Esophagus muscularis mucosa (tissue), 4 donors: Measurements from ENCODE around the gene EBF3. TPM values are rescaled to one million over a fixed set of nuclear protein-coding genes. Genes with fewer than 3 reads are reported as not detected.

ENCODE experiments used
- DNase-seq: peaks from one replicate; pipeline ENCODE4 v3.0.0-alpha.2; 2017; ENCODE audit errors: extremely low spot score
- H3K27ac ChIP-seq, 4 donors: fragments of 200-600 bp; sonication (generic); replicated peaks in 1 of 4; 1 replicate in 3 of 4; 2 replicates in 1 of 4; pipeline ENCODE4 v1.5.1; 2016 to 2019; ENCODE audit warnings: mild to moderate bottlenecking in 1 of 4
- H3K27me3 ChIP-seq, 4 donors: fragments of 200-600 bp; sonication (generic); one replicate each; pipeline versions ENCODE4 v1.5.1 to v1.6.0; 2016 to 2019
- H3K36me3 ChIP-seq, 4 donors: fragments of 200-600 bp; sonication (generic); one replicate each; pipeline ENCODE4 v1.5.1; 2016 to 2019
- H3K4me1 ChIP-seq, 4 donors: fragments of 200-600 bp; sonication (generic); one replicate each; pipeline ENCODE4 v1.5.1; 2016 to 2019
- H3K4me3 ChIP-seq, 4 donors: fragments of 200-600 bp; sonication (generic); 1 replicate in 2 of 4; 2 replicates in 2 of 4; pipeline ENCODE4 v1.5.1; 2016 to 2019; ENCODE audit warnings: mild to moderate bottlenecking in 4 of 4, moderate library complexity in 1 of 4
- H3K9me3 ChIP-seq, 4 donors: fragments of 200-600 bp; sonication (generic); 1 replicate in 3 of 4; 2 replicates in 1 of 4; pipeline ENCODE4 v1.5.1; 2016 to 2019
- EP300 ChIP-seq: sonication (generic); formaldehyde crosslinking; IDR thresholded peaks from one replicate; pipeline ENCODE4 v1.6.1; 2017; ENCODE audit warnings: antibody characterized with exemption
- POLR2A ChIP-seq: fragments of 450-650 bp; IDR thresholded peaks from one replicate; pipeline ENCODE4 v1.6.1; 2017; ENCODE audit warnings: antibody characterized with exemption, moderate library complexity, mild to moderate bottlenecking, low read depth
- POLR2AphosphoS5 ChIP-seq, 2 donors: sonication (generic); formaldehyde crosslinking; IDR thresholded peaks; one replicate each; pipeline ENCODE4 v1.6.1; 2017; ENCODE audit warnings: antibody characterized with exemption in 2 of 2
- WGBS: methylation state at CpG from one replicate; pipeline ENCODE4 v1.1.5; 2018; 5-methylcytosine and 5-hydroxymethylcytosine counted together
- intact Hi-C: fragments of 100-400 bp; cut with DNase I; formaldehyde crosslinking; loops from one replicate; pipeline ENCODE4 v1.15.1; 2023
- total RNA-seq, 4 donors: library from RNA; depleted of rRNA; stranded (reverse); fragments of >200 nt; gene quantifications; one replicate each; pipeline versions ENCODE4 v1.1.0 to v1.2.1, GENCODE V29; 2016
- TF ChIP-seq, protein P1 (sequence below), 3 experiments: fragments of 200-600 bp in 2 of 3; fragments of 450-650 bp in 1 of 3; sonication (generic) in 2 of 3; IDR thresholded peaks; one replicate each; pipeline ENCODE4 v1.5.1; 2017 to 2019; ENCODE audit warnings: antibody characterized with exemption in 3 of 3, mild to moderate bottlenecking in 2 of 3, moderate library complexity in 1 of 3

Gene EBF3
- total RNA-seq, 4 donors from 2014 or later = 2.9 to 7.3 (median 5.2) TPM

DNA sequence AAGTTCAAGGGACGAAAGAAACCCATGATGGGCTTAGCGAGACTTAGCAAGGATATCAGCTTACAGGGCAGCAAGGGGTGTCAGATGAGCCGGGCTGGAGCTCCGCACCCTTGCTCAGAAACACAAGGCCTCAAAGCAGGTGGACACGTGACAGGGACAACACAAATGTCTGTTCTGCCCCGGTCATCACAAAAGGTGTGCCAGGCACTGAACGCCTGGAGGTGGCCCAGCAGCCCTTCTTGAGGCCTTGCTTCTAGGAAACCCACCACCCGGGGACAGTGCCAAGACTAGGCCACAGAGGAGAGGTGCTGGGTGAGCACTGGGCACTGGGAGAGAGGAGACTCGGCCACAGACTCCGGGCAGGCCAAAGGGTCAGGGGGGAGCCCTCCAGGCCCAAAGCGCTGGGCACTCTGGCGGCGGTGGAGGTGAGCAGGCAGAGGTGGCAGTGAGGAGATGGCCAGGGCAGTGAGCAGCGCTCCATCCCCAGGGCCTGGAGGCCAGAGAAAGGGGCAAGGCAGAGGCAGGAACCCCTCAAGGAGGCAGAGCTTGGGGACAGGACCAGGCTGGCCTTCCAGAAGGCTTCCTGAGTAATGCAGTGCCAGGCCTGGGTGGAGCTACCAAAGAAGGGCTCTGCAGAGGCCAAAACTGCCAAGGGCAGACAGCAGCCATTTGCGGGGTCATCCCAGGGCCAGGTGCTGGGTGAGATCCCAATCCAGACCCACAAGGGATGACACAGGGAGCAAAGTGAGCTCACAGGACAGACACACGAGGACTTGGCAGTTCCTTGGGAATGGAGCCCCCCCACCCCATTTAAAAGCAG lies 22.7 kb downstream of the EBF3 start:
- Histone ChIP-seq H3K4me1 (peaks cover 4 to 19% (median 14%) of the 10 kb centered on the region in 4 donors), H3K27me3 (peaks cover 0 to 23% (median 2%) of the 10 kb centered on the region in 4 donors), H3K27ac (no peak overlapping the region), H3K4me3 (no peak overlapping the region), H3K9me3 (no peaks in the 10 kb centered on the region), H3K36me3 (no peaks in the 10 kb centered on the region)
- TF ChIP-seq, protein P1, sequence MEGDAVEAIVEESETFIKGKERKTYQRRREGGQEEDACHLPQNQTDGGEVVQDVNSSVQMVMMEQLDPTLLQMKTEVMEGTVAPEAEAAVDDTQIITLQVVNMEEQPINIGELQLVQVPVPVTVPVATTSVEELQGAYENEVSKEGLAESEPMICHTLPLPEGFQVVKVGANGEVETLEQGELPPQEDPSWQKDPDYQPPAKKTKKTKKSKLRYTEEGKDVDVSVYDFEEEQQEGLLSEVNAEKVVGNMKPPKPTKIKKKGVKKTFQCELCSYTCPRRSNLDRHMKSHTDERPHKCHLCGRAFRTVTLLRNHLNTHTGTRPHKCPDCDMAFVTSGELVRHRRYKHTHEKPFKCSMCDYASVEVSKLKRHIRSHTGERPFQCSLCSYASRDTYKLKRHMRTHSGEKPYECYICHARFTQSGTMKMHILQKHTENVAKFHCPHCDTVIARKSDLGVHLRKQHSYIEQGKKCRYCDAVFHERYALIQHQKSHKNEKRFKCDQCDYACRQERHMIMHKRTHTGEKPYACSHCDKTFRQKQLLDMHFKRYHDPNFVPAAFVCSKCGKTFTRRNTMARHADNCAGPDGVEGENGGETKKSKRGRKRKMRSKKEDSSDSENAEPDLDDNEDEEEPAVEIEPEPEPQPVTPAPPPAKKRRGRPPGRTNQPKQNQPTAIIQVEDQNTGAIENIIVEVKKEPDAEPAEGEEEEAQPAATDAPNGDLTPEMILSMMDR (IDR thresholded peaks at IDR 0.05) = no peak
- TF ChIP-seq POLR2AphosphoS5 (IDR thresholded peaks at IDR 0.05) = no peak
- TF ChIP-seq POLR2A = no peak
- no peak for TF ChIP-seq EP300
- WGBS = 79% methylated on average over 13 of the region's 16 CpGs
- DNase-seq = no peak
- intact Hi-C loops = no loop called here

DNA sequence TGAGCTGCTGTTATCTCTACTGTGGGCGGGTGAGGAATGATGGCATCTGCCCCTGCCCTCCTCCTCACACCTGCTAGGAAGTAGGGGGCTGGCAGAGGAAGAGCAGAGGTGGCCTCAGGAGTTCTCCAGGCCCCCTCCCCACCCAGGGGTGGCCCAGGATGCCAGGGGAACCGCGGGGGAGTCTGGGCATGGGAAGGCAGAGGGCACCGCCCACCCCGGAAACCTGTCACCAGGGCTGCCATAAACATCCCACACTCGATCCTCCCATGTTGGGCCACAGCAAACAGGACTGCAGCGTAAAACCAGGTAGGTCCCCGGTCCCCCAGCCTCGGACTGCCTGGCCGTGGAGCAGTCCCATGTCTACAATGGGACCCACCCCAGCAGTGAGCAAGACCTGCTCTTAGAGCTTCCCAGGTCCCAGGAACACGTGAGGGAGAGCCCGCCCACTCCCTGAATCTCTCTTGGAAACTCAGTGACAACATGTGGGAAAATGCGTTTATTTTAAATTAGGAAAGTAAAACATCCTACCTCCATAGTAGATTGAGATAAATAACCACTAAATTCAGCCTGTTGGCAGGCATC lies 23.4 kb downstream of the EBF3 start:
- Histone ChIP-seq H3K9me3 (no peaks in the 10 kb centered on the region), H3K4me3 (no peak overlapping the region), H3K36me3 (no peaks in the 10 kb centered on the region), H3K4me1 (peaks cover 0 to 18% (median 13%) of the 10 kb centered on the region in 4 donors), H3K27me3 (peaks cover 0 to 21% (median 0%) of the 10 kb centered on the region in 4 donors), H3K27ac (no peak overlapping the region)
- intact Hi-C loops = no loop called here
- no peak for TF ChIP-seq POLR2A
- no peak for TF ChIP-seq POLR2AphosphoS5 (IDR thresholded peaks at IDR 0.05)
- TF ChIP-seq, protein P1 (IDR thresholded peaks at IDR 0.05) = no peak
- TF ChIP-seq EP300 = no peak
- no peak for DNase-seq
- 83% methylated on average over 12 of the region's 13 CpGs for WGBS

DNA sequence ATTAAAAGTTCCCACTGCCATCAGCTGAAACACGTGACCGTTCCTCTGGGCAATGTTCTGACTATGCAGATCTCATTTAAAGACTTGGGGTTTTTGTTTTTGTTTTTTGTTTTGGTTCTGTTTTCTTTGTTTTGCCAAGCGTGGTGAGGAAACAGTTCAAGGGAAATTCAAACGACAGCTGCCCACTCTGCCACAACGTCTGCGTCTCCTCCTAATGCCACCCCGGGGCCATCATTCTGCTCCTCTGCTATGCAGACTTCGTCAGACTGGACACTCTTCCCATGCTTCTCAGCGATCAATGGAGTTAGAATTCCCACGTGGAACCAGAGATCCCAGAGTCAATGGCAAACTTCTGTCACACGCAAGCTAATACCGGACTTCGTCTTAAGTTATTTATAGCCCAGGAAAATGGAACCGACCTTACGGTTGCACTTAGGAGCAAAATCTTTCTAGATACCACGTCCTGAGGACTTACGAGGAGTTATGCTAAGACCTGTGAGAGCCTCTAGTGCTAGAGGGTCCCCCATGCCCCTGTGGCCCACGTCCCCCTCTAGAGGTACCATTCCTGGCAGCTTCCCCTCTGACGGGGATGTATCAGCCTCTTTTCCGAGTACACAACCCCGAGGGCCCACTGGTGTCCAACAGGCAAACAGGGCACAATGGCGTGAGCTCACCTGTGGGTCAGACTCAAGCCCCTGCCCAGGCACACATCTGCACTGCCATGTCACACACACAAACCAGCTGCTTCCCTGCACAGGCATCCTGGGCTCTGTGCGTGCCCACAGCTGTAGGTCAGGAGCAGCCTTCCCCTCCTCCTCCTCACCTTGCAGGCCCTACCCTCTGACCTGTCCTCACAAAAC lies 24.4 kb downstream of the EBF3 start:
- H3K27me3 ChIP-seq = peaks cover 0 to 19% (median 0%) of the 10 kb centered on the region in 4 donors
- H3K4me3 ChIP-seq = no peak overlapping the region
- intact Hi-C loops = no loop called here
- no peak overlapping the region for H3K27ac ChIP-seq
- no peaks in the 10 kb centered on the region for H3K9me3 ChIP-seq
- 76% methylated on average over 19 of the region's 23 CpGs for WGBS
- peaks cover 0 to 15% (median 11%) of the 10 kb centered on the region in 4 donors for H3K4me1 ChIP-seq
- no peak for DNase-seq
- no peaks in the 10 kb centered on the region for H3K36me3 ChIP-seq
- TF ChIP-seq, protein P1 (IDR thresholded peaks at IDR 0.05) = no peak
- TF ChIP-seq POLR2AphosphoS5 (IDR thresholded peaks at IDR 0.05) = no peak
- no peak for TF ChIP-seq EP300
- no peak for TF ChIP-seq POLR2A

DNA sequence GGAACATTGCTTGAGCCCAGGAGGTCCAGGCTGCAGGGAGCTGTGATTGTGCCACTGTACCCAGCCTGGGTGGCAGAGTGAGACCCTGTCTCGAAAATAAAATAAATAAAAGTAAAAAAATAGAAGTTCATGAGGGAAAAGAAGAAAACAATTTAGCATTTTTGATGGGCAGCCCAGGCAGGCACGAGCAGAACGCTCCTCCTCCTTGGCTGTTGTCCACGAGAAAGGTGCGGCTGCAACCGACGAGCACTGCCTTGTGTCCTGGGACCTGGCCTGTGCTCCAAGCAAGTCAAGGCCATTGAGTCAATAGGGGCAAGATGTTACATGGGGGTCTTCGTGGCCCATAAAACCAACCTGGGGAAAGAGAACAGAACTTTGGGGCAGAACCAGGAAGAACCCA lies 25.6 kb downstream of the EBF3 start:
- peaks cover 0 to 19% (median 0%) of the 10 kb centered on the region in 4 donors for H3K27me3 ChIP-seq
- no peak overlapping the region for H3K4me3 ChIP-seq
- no peaks in the 10 kb centered on the region for H3K9me3 ChIP-seq
- DNase-seq = no peak
- intact Hi-C loops = no loop called here
- TF ChIP-seq EP300 (no peak), POLR2AphosphoS5 (IDR thresholded peaks at IDR 0.05) (no peak), POLR2A (no peak)
- TF ChIP-seq, protein P1 (IDR thresholded peaks at IDR 0.05) = no peak
- peaks cover 0 to 13% (median 10%) of the 10 kb centered on the region in 4 donors for H3K4me1 ChIP-seq
- WGBS = 74% methylated on average over 8 of the region's 8 CpGs
- H3K36me3 ChIP-seq = no peaks in the 10 kb centered on the region
- H3K27ac ChIP-seq = no peak overlapping the region
